Measurements from ENCODE around the gene EYS. TPM values are rescaled to one million over a fixed set of nuclear protein-coding genes. Genes with fewer than 3 reads are reported as not detected.
"Not testable (repeated sequence)": the region's sequence is repeated elsewhere in the genome, so short reads cannot be mapped to it uniquely, and the experiment has no call there.

The EYS gene
- polyA plus RNA-seq, 1 of the 3 experiments (the other 2 are of a cell fraction) = 0.05 TPM

GRCh38 chr6:63887804-63888203 lies 1819.2 kb downstream of the EYS start:
- H3K36me3 ChIP-seq (replicated peaks in 1 of 2; ENCODE audit: control insufficient read depth in 1 of 2, insufficient read depth in 2 of 2, low read length in 1 of 2); CTCF ChIA-PET; H3K27ac ChIP-seq (ENCODE audit: low read depth in 2 of 2, low read length in 1 of 2); H3K27me3 ChIP-seq (ENCODE audit: insufficient read depth); H3F3A ChIP-seq (replicated peaks; ENCODE audit: insufficient read depth); H2AFZ ChIP-seq (ENCODE audit: low read depth); H3K9ac ChIP-seq; DNase-seq; H4K20me1 ChIP-seq (ENCODE audit: insufficient read depth); POLR2A ChIA-PET; H3K4me2 ChIP-seq; H3K9me3 ChIP-seq; H3K4me3 ChIP-seq (ENCODE audit: low read depth in 2 of 2, low read length in 1 of 2); H3K79me2 ChIP-seq (ENCODE audit: insufficient read depth); H3K9me2 ChIP-seq; H3K4me1 ChIP-seq (ENCODE audit: control insufficient read depth in 1 of 2, insufficient read depth in 2 of 2, low read depth in 1 of 2, low read length in 1 of 2): not testable (repeated sequence)
- 67% methylated on average over 1 of the region's 1 CpG for WGBS (ENCODE audit: low lambda C conversion rate)

GRCh38 chr6:63887002-63887751 lies 1819.8 kb downstream of the EYS start:
- Histone ChIP-seq H3K4me2 (no peak overlapping the region), H3K27me3 (ENCODE audit: insufficient read depth) (no peaks in the 10 kb centered on the region), H3K4me3 (ENCODE audit: low read depth in 2 of 2, low read length in 1 of 2) (no peak overlapping the region), H2AFZ (ENCODE audit: low read depth) (no peak overlapping the region), H3K79me2 (ENCODE audit: insufficient read depth) (no peaks in the 10 kb centered on the region), H4K20me1 (ENCODE audit: insufficient read depth) (no peaks in the 10 kb centered on the region), H3K9me3 (no peaks in the 10 kb centered on the region), H3K4me1 (ENCODE audit: control insufficient read depth in 1 of 2, insufficient read depth in 2 of 2, low read depth in 1 of 2, low read length in 1 of 2) (no peaks in the 10 kb centered on the region), H3K27ac (ENCODE audit: low read depth in 2 of 2, low read length in 1 of 2) (no peak overlapping the region), H3K9ac (no peak overlapping the region), H3F3A (replicated peaks; ENCODE audit: insufficient read depth) (no peaks in the 10 kb centered on the region), H3K36me3 (replicated peaks in 1 of 2; ENCODE audit: control insufficient read depth in 1 of 2, insufficient read depth in 2 of 2, low read length in 1 of 2) (no peaks in the 10 kb centered on the region), H3K9me2 (no peaks in the 10 kb centered on the region)
- CTCF ChIA-PET = no interaction called here
- POLR2A ChIA-PET = no interaction called here
- 22% methylated on average over 1 of the region's 5 CpGs for WGBS (ENCODE audit: low lambda C conversion rate)
- no peak for DNase-seq
- TF ChIP-seq FOXM1 (IDR thresholded peaks at IDR 0.05; ENCODE audit: low read depth) (no peak), RAD21 (IDR thresholded peaks at IDR 0.05; ENCODE audit: low read length) (no peak), GABPA (IDR thresholded peaks at IDR 0.05; ENCODE audit: low read depth) (no peak), MAX (IDR thresholded peaks at IDR 0.05; ENCODE audit: low read depth) (no peak), EP300 (IDR thresholded peaks at IDR 0.05; ENCODE audit: borderline replicate concordance in 1 of 2, low read depth in 1 of 2, low read length in 1 of 2) (no peak), JUND (IDR thresholded peaks at IDR 0.05) (no peak), REST (IDR thresholded peaks at IDR 0.05; ENCODE audit: low read depth, low read length) (no peak), ELF1 (IDR thresholded peaks at IDR 0.05) (no peak), TAF1 (IDR thresholded peaks at IDR 0.05; ENCODE audit: borderline replicate concordance, low read depth, low read length) (no peak), SMC3 (IDR thresholded peaks at IDR 0.05; ENCODE audit: low read depth, low read length) (no peak), TCF12 (IDR thresholded peaks at IDR 0.05) (no peak), RCOR1 (IDR thresholded peaks at IDR 0.05; ENCODE audit: low read length) (no peak), ZBTB33 (IDR thresholded peaks at IDR 0.05; ENCODE audit: borderline replicate concordance, low read depth) (no peak), MEF2A (IDR thresholded peaks at IDR 0.05; ENCODE audit: borderline replicate concordance, low read depth) (no peak), RFX5 (IDR thresholded peaks at IDR 0.05; ENCODE audit: low read length) (no peak), SIN3A (IDR thresholded peaks at IDR 0.05; ENCODE audit: borderline replicate concordance, low read depth, low read length) (no peak), EZH2phosphoT487 (IDR thresholded peaks at IDR 0.05; ENCODE audit: borderline replicate concordance, low read depth) (no peak), CHD2 (IDR thresholded peaks at IDR 0.05; ENCODE audit: low read length, partially characterized antibody) (no peak), MXI1 (IDR thresholded peaks at IDR 0.05; ENCODE audit: low read depth, low read length) (no peak)

Data from SK-N-SH (cell line).